Measurements from ENCODE around the gene LNX1.

- TF ChIP-seq CTCF (conservative IDR thresholded peaks at IDR 0.05; ENCODE audit: low read length) (no peak), EZH2phosphoT487 (IDR thresholded peaks at IDR 0.05; ENCODE audit: borderline replicate concordance) (no peak)
Measured at GRCh38 chr4:53608649-53609048, 17.4 kb upstream of the LNX1 start.

Data from Loucy (cell line).